NOMO-1 (cell line): ENCODE data around the gene KCNC1.

Experiments used
- DNase-seq, 2 experiments: peaks; one replicate each; lab custom pipeline; 2025; ENCODE audit not compliant: unreplicated experiment in 2 of 2; lab: John Stamatoyannopoulos, UW

KCNC1 gene

GRCh38 chr11:17771841-17772401, 37.3 kb downstream of the KCNC1 start:
- DNase-seq, result no peak

- no peak for DNase-seq
Observed at GRCh38 chr11:17772704-17773600, 38.4 kb downstream of the KCNC1 start.

GRCh38 chr11:17773674-17774073, 39.1 kb downstream of the KCNC1 start:
- no peak for DNase-seq

- DNase-seq, result no peak
Observed at GRCh38 chr11:17774232-17775034, 39.9 kb downstream of the KCNC1 start.

- no peak for DNase-seq
Observed at GRCh38 chr11:17775035-17775348, 40.4 kb downstream of the KCNC1 start.

- no peak for DNase-seq
Observed at GRCh38 chr11:17775507-17776211, 41.1 kb downstream of the KCNC1 start.

GRCh38 chr11:17776212-17776875, 41.8 kb downstream of the KCNC1 start:
- no peak for DNase-seq

GRCh38 chr11:17777086-17777737, 42.6 kb downstream of the KCNC1 start:
- no peak for DNase-seq

GRCh38 chr11:17777738-17778091, 43.1 kb downstream of the KCNC1 start:
- DNase-seq, result no peak

- DNase-seq, result no peak
Observed at GRCh38 chr11:17778352-17778751, 43.8 kb downstream of the KCNC1 start.

GRCh38 chr11:17778956-17779860, 44.6 kb downstream of the KCNC1 start:
- DNase-seq, result no peak

- no peak for DNase-seq
Observed at GRCh38 chr11:17779861-17780594, 45.4 kb downstream of the KCNC1 start.

GRCh38 chr11:17780668-17781067, 46.1 kb downstream of the KCNC1 start:
- DNase-seq, result no peak

GRCh38 chr11:17781221-17781620, 46.6 kb downstream of the KCNC1 start:
- DNase-seq, result no peak

GRCh38 chr11:17781626-17782025, 47.0 kb downstream of the KCNC1 start:
- DNase-seq, result no peak

GRCh38 chr11:17782145-17782544, 47.6 kb downstream of the KCNC1 start:
- DNase-seq, result no peak

- no peak for DNase-seq
Observed at GRCh38 chr11:17782603-17783337, 48.2 kb downstream of the KCNC1 start.

- no peak for DNase-seq
Observed at GRCh38 chr11:17783878-17784277, 49.3 kb downstream of the KCNC1 start.
